ENCODE measurements around the gene HEATR9. TPM values are rescaled to one million over a fixed set of nuclear protein-coding genes. Genes with fewer than 3 reads are reported as not detected.

Gene HEATR9
- polyA plus RNA-seq, 1 of the 3 experiments (the other 2 are of a cell fraction) = not detected

GRCh38 chr17:35890774-35891155 is 22.1 kb upstream of the HEATR9 start:
- Histone ChIP-seq H3K9me3 (no peaks in the 10 kb centered on the region), H3F3A (replicated peaks; ENCODE audit: insufficient read depth) (no peaks in the 10 kb centered on the region), H3K4me1 (ENCODE audit: control insufficient read depth in 1 of 2, insufficient read depth in 2 of 2, low read depth in 1 of 2, low read length in 1 of 2) (peaks cover 4 to 8% of the 10 kb centered on the region in 2 experiments; a peak in 2 of 4 replicates), H4K20me1 (ENCODE audit: insufficient read depth) (no peaks in the 10 kb centered on the region), H3K9ac (no peak overlapping the region), H3K27ac (ENCODE audit: low read depth in 2 of 2, low read length in 1 of 2) (no peak overlapping the region), H3K27me3 (ENCODE audit: insufficient read depth) (no peaks in the 10 kb centered on the region), H3K36me3 (replicated peaks in 1 of 2; ENCODE audit: control insufficient read depth in 1 of 2, insufficient read depth in 2 of 2, low read length in 1 of 2) (no peaks in the 10 kb centered on the region), H3K79me2 (ENCODE audit: insufficient read depth) (no peaks in the 10 kb centered on the region), H3K4me3 (ENCODE audit: low read depth in 2 of 2, low read length in 1 of 2) (no peak overlapping the region), H2AFZ (ENCODE audit: low read depth) (no peak overlapping the region), H3K4me2 (no peak overlapping the region), H3K9me2 (no peaks in the 10 kb centered on the region)
- peak; percentile 21 for DNase-seq
- POLR2A ChIA-PET = no interaction called here
- CTCF ChIA-PET = interaction anchor here (0.8 to 1.5 kb wide), 2 partner anchors 42 to 75 kb away, joined by 5 to 6 read pairs; no protein-coding TSS in a partner anchor
- TF ChIP-seq, protein P1, sequence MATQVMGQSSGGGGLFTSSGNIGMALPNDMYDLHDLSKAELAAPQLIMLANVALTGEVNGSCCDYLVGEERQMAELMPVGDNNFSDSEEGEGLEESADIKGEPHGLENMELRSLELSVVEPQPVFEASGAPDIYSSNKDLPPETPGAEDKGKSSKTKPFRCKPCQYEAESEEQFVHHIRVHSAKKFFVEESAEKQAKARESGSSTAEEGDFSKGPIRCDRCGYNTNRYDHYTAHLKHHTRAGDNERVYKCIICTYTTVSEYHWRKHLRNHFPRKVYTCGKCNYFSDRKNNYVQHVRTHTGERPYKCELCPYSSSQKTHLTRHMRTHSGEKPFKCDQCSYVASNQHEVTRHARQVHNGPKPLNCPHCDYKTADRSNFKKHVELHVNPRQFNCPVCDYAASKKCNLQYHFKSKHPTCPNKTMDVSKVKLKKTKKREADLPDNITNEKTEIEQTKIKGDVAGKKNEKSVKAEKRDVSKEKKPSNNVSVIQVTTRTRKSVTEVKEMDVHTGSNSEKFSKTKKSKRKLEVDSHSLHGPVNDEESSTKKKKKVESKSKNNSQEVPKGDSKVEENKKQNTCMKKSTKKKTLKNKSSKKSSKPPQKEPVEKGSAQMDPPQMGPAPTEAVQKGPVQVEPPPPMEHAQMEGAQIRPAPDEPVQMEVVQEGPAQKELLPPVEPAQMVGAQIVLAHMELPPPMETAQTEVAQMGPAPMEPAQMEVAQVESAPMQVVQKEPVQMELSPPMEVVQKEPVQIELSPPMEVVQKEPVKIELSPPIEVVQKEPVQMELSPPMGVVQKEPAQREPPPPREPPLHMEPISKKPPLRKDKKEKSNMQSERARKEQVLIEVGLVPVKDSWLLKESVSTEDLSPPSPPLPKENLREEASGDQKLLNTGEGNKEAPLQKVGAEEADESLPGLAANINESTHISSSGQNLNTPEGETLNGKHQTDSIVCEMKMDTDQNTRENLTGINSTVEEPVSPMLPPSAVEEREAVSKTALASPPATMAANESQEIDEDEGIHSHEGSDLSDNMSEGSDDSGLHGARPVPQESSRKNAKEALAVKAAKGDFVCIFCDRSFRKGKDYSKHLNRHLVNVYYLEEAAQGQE (IDR thresholded peaks at IDR 0.05; ENCODE audit: low read depth, low read length) = no peak
- no peak for TF ChIP-seq RFX5 (IDR thresholded peaks at IDR 0.05; ENCODE audit: low read length)
- no peak for TF ChIP-seq YY1 (IDR thresholded peaks at IDR 0.05; ENCODE audit: low read depth)
- TF ChIP-seq, protein P2, sequence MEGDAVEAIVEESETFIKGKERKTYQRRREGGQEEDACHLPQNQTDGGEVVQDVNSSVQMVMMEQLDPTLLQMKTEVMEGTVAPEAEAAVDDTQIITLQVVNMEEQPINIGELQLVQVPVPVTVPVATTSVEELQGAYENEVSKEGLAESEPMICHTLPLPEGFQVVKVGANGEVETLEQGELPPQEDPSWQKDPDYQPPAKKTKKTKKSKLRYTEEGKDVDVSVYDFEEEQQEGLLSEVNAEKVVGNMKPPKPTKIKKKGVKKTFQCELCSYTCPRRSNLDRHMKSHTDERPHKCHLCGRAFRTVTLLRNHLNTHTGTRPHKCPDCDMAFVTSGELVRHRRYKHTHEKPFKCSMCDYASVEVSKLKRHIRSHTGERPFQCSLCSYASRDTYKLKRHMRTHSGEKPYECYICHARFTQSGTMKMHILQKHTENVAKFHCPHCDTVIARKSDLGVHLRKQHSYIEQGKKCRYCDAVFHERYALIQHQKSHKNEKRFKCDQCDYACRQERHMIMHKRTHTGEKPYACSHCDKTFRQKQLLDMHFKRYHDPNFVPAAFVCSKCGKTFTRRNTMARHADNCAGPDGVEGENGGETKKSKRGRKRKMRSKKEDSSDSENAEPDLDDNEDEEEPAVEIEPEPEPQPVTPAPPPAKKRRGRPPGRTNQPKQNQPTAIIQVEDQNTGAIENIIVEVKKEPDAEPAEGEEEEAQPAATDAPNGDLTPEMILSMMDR (IDR thresholded peaks at IDR 0.05) = no peak
- no peak for TF ChIP-seq USF2 (IDR thresholded peaks at IDR 0.05; ENCODE audit: borderline replicate concordance, low read depth, low read length)
- no peak for TF ChIP-seq GATA2 (CRISPR knock-in tag; IDR thresholded peaks at IDR 0.05)
- TF ChIP-seq CHD2 (IDR thresholded peaks at IDR 0.05; ENCODE audit: low read length, partially characterized antibody) = no peak
- TF ChIP-seq SIN3A (IDR thresholded peaks at IDR 0.05; ENCODE audit: borderline replicate concordance, low read depth, low read length) = no peak
- TF ChIP-seq FOXM1 (IDR thresholded peaks at IDR 0.05; ENCODE audit: low read depth) = no peak
- TF ChIP-seq FOXJ3 (CRISPR knock-in tag; IDR thresholded peaks at IDR 0.05) = no peak
- no peak for TF ChIP-seq POLR2AphosphoS5 (IDR thresholded peaks at IDR 0.05; ENCODE audit: low read depth, low read length)
- no peak for TF ChIP-seq RXRA (IDR thresholded peaks at IDR 0.05; ENCODE audit: borderline replicate concordance, low read depth)
- WGBS (ENCODE audit: low lambda C conversion rate) = 82% methylated on average over 4 of the region's 4 CpGs
